Spinal cord (tissue), 10 donors: ENCODE measurements around the gene MMAB. TPM values are rescaled to one million over a fixed set of nuclear protein-coding genes. Genes with fewer than 3 reads are reported as not detected.

Experiments
- DNase-seq, 6 donors: peaks; one replicate each; pipeline versions ENCODE4 v3.0.0 to v3.0.0-alpha.2; 2013 to 2015; ENCODE audit warnings: low spot score in 6 of 6, low read depth in 4 of 6
- H3K27ac ChIP-seq: one replicate; pipeline ENCODE4 v1.5.1; 2013; ENCODE audit warnings: low read depth, low read length, control low read depth
- H3K27me3 ChIP-seq: one replicate; pipeline ENCODE4 v1.6.1; 2013; ENCODE audit warnings: low read length; ENCODE audit not compliant: control insufficient read depth, insufficient read depth
- H3K36me3 ChIP-seq: one replicate; pipeline ENCODE4 v1.6.1; 2013; ENCODE audit warnings: low read length; ENCODE audit not compliant: control insufficient read depth, insufficient read depth
- H3K4me1 ChIP-seq: one replicate; pipeline ENCODE4 v1.6.1; 2013; ENCODE audit warnings: low read length; ENCODE audit not compliant: control insufficient read depth, insufficient read depth
- H3K4me3 ChIP-seq: one replicate; pipeline ENCODE4 v1.5.1; 2013; ENCODE audit warnings: low read depth, low read length, control low read depth
- H3K9me3 ChIP-seq: one replicate; pipeline ENCODE4 v1.6.1; 2013; ENCODE audit warnings: low read length; ENCODE audit not compliant: control insufficient read depth, insufficient read depth
- WGBS: methylation state at CpG from one replicate; pipeline ENCODE4 v1.1.5; 2013; ENCODE audit warnings: missing lambda C conversion rate; ENCODE audit not compliant: insufficient coverage; 5-methylcytosine and 5-hydroxymethylcytosine counted together
- polyA plus RNA-seq, 2 donors: library from polyadenylated mRNA; unstranded; fragments of 120-200 nt; gene quantifications; one replicate each; pipeline ENCODE4 v1.2.1, GENCODE V29; 2013; ENCODE audit not compliant: insufficient read length in 2 of 2
- total RNA-seq, 2 donors: library from RNA; depleted of rRNA in 1 of 2; stranded (reverse); fragments of 120-200 nt in 1 of 2; fragments of >200 nt in 1 of 2; gene quantifications; one replicate each; pipeline versions ENCODE4 v1.2.3 to v1.2.4, GENCODE V29; 2013 to 2014
- donor health status: healthy.

Gene MMAB
- total and polyA plus RNA-seq, 4 donors = 21.9 to 59.8 (median 54.2) TPM

- Histone ChIP-seq H3K4me3 (no peak overlapping the region), H3K4me1 (no peaks in the 10 kb centered on the region), H3K9me3 (no peaks in the 10 kb centered on the region), H3K36me3 (peaks cover 84% of the 10 kb centered on the region), H3K27me3 (no peaks in the 10 kb centered on the region), H3K27ac (no peak overlapping the region)
- no peak for DNase-seq
- 91% methylated on average over 8 of the region's 8 CpGs for WGBS
Measured at GRCh38 chr12:109566424-109566823, 6.9 kb downstream of the MMAB start.

- 83% methylated on average over 20 of the region's 30 CpGs for WGBS
- Histone ChIP-seq H3K9me3 (no peaks in the 10 kb centered on the region), H3K27ac (no peak overlapping the region), H3K4me3 (no peak overlapping the region), H3K36me3 (peaks cover 93% of the 10 kb centered on the region), H3K27me3 (no peaks in the 10 kb centered on the region), H3K4me1 (peaks cover 7% of the 10 kb centered on the region)
- no peak for DNase-seq
Measured at GRCh38 chr12:109563291-109564284, 9.7 kb downstream of the MMAB start.

- 100% methylated on average over 4 of the region's 4 CpGs for WGBS
Measured at GRCh38 chr12:109562871-109563270, 10.4 kb downstream of the MMAB start.

GRCh38 chr12:109561711-109562030, 11.6 kb downstream of the MMAB start:
- H3K9me3 ChIP-seq = no peaks in the 10 kb centered on the region
- 93% methylated on average over 8 of the region's 10 CpGs for WGBS
- no peak for DNase-seq
- H3K4me1 ChIP-seq = peaks cover 9% of the 10 kb centered on the region
- peaks cover 87% of the 10 kb centered on the region for H3K36me3 ChIP-seq
- H3K4me3 ChIP-seq = no peak overlapping the region
- no peak overlapping the region for H3K27ac ChIP-seq
- no peaks in the 10 kb centered on the region for H3K27me3 ChIP-seq

More at GRCh38 chr12:109562871-109563270, 10.4 kb downstream of the MMAB start:
- DNase-seq = no peak
- Histone ChIP-seq H3K36me3 (peaks cover 93% of the 10 kb centered on the region), H3K27ac (no peak overlapping the region), H3K9me3 (no peaks in the 10 kb centered on the region), H3K27me3 (no peaks in the 10 kb centered on the region), H3K4me3 (no peak overlapping the region), H3K4me1 (peaks cover 7% of the 10 kb centered on the region)

GRCh38 chr12:109560867-109561710, 12.2 kb downstream of the MMAB start:
- Histone ChIP-seq H3K27ac (no peak overlapping the region), H3K4me1 (peaks cover 10% of the 10 kb centered on the region), H3K9me3 (no peaks in the 10 kb centered on the region), H3K36me3 (peaks cover 84% of the 10 kb centered on the region), H3K27me3 (no peaks in the 10 kb centered on the region), H3K4me3 (no peak overlapping the region)
- WGBS = 91% methylated on average over 22 of the region's 30 CpGs
- DNase-seq = no peak

GRCh38 chr12:109559601-109560000, 13.7 kb downstream of the MMAB start:
- whole genome bisulfite sequencing = 93% methylated on average over 10 of the region's 10 CpGs
- H3K4me3 ChIP-seq = no peak overlapping the region
- H3K9me3 ChIP-seq = no peaks in the 10 kb centered on the region
- H3K27me3 ChIP-seq = no peaks in the 10 kb centered on the region
- peaks cover 15% of the 10 kb centered on the region for H3K4me1 ChIP-seq
- peaks cover 69% of the 10 kb centered on the region for H3K36me3 ChIP-seq
- no peak for DNase-seq
- H3K27ac ChIP-seq = no peak overlapping the region

- Histone ChIP-seq H3K27ac (no peak overlapping the region), H3K4me3 (no peak overlapping the region), H3K36me3 (peaks cover 64% of the 10 kb centered on the region), H3K9me3 (no peaks in the 10 kb centered on the region), H3K27me3 (no peaks in the 10 kb centered on the region), H3K4me1 (peaks cover 16% of the 10 kb centered on the region)
- WGBS = 100% methylated on average over 1 of the region's 6 CpGs
- DNase-seq = no peak
Measured at GRCh38 chr12:109559200-109559505, 14.2 kb downstream of the MMAB start.

- 92% methylated on average over 23 of the region's 25 CpGs for WGBS
- DNase-seq = no peak
- H3K4me1 ChIP-seq = peaks cover 22% of the 10 kb centered on the region
- peaks cover 59% of the 10 kb centered on the region for H3K36me3 ChIP-seq
- H3K4me3 ChIP-seq = no peak overlapping the region
- no peaks in the 10 kb centered on the region for H3K27me3 ChIP-seq
- H3K9me3 ChIP-seq = no peaks in the 10 kb centered on the region
- no peak overlapping the region for H3K27ac ChIP-seq
Measured at GRCh38 chr12:109558374-109559199, 14.7 kb downstream of the MMAB start.

- Histone ChIP-seq H3K27ac (no peak overlapping the region), H3K4me3 (no peak overlapping the region), H3K9me3 (no peaks in the 10 kb centered on the region), H3K36me3 (peaks cover 51% of the 10 kb centered on the region), H3K27me3 (peaks cover 2% of the 10 kb centered on the region), H3K4me1 (peaks cover 22% of the 10 kb centered on the region)
- WGBS = 78% methylated on average over 10 of the region's 12 CpGs
- DNase-seq = no peak
Measured at GRCh38 chr12:109557805-109558204, 15.5 kb downstream of the MMAB start.
